Epithelial cell of proximal tubule (primary cell): ENCODE measurements around the gene EYA4. TPM values are rescaled to one million over a fixed set of nuclear protein-coding genes. Genes with fewer than 3 reads are reported as not detected.

Experiments used
- DNase-seq: peaks from one replicate; pipeline ENCODE4 v3.0.0-alpha.2; 2011; ENCODE audit warnings: low read depth
- H3K4me3 ChIP-seq: 2 replicates; pipeline ENCODE4 v1.5.1; 2011; ENCODE audit warnings: low read depth, mild to moderate bottlenecking, low read length
- CTCF ChIP-seq: conservative IDR thresholded peaks from 2 replicates; pipeline ENCODE4 v1.5.1; 2012; ENCODE audit warnings: low read depth, mild to moderate bottlenecking, low read length
- total RNA-seq: library from RNA; depleted of rRNA; stranded (reverse); fragments of >200 nt; gene quantifications from 2 replicates; pipeline ENCODE4 v1.2.3, GENCODE V29; 2015

EYA4 gene
- total RNA-seq, 1 donor from 2014 or later: not detected

GRCh38 chr6:133467231-133467981 is 226.2 kb downstream of the EYA4 start:
- H3K4me3 ChIP-seq: no peak overlapping the region
- no peak for DNase-seq

GRCh38 chr6:133467982-133468380 is 226.8 kb downstream of the EYA4 start:
- no peak overlapping the region for H3K4me3 ChIP-seq
- no peak for TF ChIP-seq CTCF
- DNase-seq: no peak

More at GRCh38 chr6:133467231-133467981, 226.2 kb downstream of the EYA4 start:
- TF ChIP-seq CTCF: no peak

- no peak for TF ChIP-seq CTCF
- no peak for DNase-seq
Observed at GRCh38 chr6:133468591-133468990, 227.4 kb downstream of the EYA4 start.

GRCh38 chr6:133474516-133474915 is 233.4 kb downstream of the EYA4 start:
- TF ChIP-seq CTCF: no peak
- no peak overlapping the region for H3K4me3 ChIP-seq
- no peak for DNase-seq

More at GRCh38 chr6:133468591-133468990, 227.4 kb downstream of the EYA4 start:
- no peak overlapping the region for H3K4me3 ChIP-seq

GRCh38 chr6:133478673-133479072 is 237.5 kb downstream of the EYA4 start:
- no peak overlapping the region for H3K4me3 ChIP-seq
- no peak for DNase-seq
- TF ChIP-seq CTCF: no peak

GRCh38 chr6:133487174-133487573 is 246.0 kb downstream of the EYA4 start:
- DNase-seq: no peak
- no peak overlapping the region for H3K4me3 ChIP-seq
- no peak for TF ChIP-seq CTCF
